Left kidney (tissue), 8 donors: Measurements from ENCODE around the gene ADGRV1. TPM values are rescaled to one million over a fixed set of nuclear protein-coding genes. Genes with fewer than 3 reads are reported as not detected.

Source experiments
- DNase-seq: peaks from one replicate; pipeline ENCODE4 v3.0.0-alpha.2; 2013
- long read RNA-seq, 8 donors: transcript quantifications; one replicate each; lab custom pipeline, GENCODE V29; 2026
- polyA plus RNA-seq: library from polyadenylated mRNA; unstranded; fragments of 120-200 nt; gene quantifications from one replicate; pipeline ENCODE4 v1.2.1, GENCODE V29; 2013; ENCODE audit not compliant: insufficient read length

ADGRV1 gene
- 12.5 TPM for polyA plus RNA-seq
- long read RNA-seq, donor 1 = 0 reads
- long read RNA-seq, donor 2, partial matches to known transcripts = 0 of 1 reads
- long read RNA-seq, donor 2, other reads (novel, unspliced or antisense) = 0 of 1 reads
- long read RNA-seq, donor 3, partial matches to known transcripts = 0 of 1 reads
- long read RNA-seq, donor 3, other reads (novel, unspliced or antisense) = 0 of 1 reads
- long read RNA-seq, donor 4 = 0 reads
- long read RNA-seq, donor 5, partial matches to known transcripts = 0 of 2 reads
- long read RNA-seq, donor 5, other reads (novel, unspliced or antisense) = 0 of 2 reads
- long read RNA-seq, donor 6 = 0 reads
- long read RNA-seq, donor 7 = 0 reads
- long read RNA-seq, donor 8, partial matches to known transcripts = 0 of 1 reads
- long read RNA-seq, donor 8, other reads (novel, unspliced or antisense) = 0 of 1 reads

DNA sequence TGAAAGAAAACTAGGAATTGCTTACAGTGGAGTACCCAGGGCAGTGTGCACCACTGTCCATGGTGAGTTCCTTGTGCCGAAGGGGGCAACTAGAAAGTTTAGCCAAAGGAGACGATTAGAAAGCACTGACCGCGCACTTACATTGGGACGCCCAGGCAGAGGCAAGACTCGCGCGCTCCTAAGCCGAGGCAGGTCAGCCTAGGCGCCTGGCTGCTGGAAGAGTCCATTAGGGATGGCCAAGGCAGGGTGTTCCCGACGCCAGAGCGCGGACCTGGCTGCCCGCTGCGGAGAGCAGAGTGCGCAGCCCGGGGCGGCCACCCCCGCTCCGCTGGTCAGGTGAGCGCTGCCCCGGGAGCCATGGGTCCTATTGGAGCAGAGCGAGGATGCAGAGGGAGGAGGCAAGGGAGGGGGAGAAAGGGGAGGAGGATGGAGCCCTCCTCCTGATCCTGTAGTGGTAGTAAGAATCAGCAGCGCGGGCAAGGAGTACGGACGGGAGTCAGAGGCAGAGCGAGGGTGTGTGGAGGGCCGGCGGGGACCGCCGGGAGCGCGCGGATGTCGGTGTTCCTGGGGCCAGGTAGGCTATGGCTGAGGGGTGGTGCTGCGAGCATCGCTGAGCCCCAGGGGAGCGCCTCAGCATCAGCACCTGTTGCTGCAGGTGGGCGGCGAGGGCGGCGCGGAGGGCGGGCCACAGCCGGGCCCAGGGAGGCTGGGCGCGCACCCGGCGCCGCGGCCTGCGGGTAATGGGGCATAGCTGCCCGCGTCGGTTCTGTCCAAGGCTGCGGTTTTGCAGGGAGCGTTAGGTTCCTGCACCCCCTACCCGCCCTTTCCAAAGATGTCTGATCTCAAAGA lies at the start of gene ADGRV1:
TSS of gene ADGRV1 (plus strand) at position 454 of the 849 bp plus-strand sequence. CDS start at position 553, 99 bp downstream.
- peak; percentile 85 for DNase-seq

DNA sequence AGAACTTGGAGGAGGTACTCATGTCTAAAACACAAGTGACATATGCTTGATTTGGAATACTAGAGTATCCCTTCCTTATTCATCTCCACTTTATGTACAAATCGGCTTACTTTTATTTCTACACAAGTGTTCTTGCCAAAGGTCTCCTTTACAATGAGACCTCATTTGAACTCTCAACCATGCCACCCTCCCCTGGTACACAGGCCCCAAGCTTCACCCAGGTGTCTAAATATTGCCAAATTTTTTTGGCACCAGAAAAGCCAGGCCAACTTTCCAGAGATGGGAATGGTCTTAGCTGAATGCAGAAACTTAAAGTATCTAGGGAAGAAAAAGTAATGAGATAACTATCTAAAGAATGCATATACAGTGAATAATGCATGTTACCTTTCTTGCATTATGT lies 48.2 kb upstream of the ADGRV1 start:
- DNase-seq = no peak

- no peak for DNase-seq
These were observed 44.1 kb upstream of the ADGRV1 start for GRCh38 chr5:90514520-90514919.

GRCh38 chr5:90518661-90519060 lies 39.9 kb upstream of the ADGRV1 start:
- DNase-seq = no peak

- DNase-seq = no peak
These were observed 39.5 kb upstream of the ADGRV1 start for GRCh38 chr5:90519081-90519480.

GRCh38 chr5:90528601-90529193 lies 29.9 kb upstream of the ADGRV1 start:
- DNase-seq = peak; percentile 28

- peak; percentile 94 for DNase-seq
These were observed 29.2 kb upstream of the ADGRV1 start, which contains the start of gene LYSMD3 for GRCh38 chr5:90529194-90529938. TSS of gene LYSMD3 (minus strand) at chr5:90529584. CDS start at chr5:90525289, 4,295 bp downstream.

- peak; percentile 83 for DNase-seq
These were observed 28.5 kb upstream of the ADGRV1 start for GRCh38 chr5:90529939-90530677.

GRCh38 chr5:90530736-90531487 lies 27.7 kb upstream of the ADGRV1 start:
- DNase-seq = no peak

GRCh38 chr5:90533794-90534193 lies 24.8 kb upstream of the ADGRV1 start:
- DNase-seq = no peak

DNA sequence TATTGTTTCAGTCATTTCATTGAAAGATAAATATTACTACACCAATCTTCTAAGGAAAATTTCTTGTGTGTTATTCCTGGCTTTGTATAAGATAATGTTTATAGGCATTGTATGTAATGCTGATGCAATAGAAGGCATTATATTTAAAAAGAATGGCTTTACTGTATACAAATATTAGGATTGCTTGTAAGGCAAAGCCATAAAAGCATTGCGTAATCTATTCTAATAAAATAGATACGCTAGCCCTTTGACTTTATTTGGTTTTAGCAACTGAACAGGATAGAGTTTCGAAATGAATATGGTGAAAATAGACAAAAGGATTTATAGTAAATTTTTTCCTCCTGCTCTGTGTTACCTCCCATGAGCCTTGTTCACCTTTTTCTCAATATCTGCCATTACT lies 23.7 kb upstream of the ADGRV1 start:
- no peak for DNase-seq

DNA sequence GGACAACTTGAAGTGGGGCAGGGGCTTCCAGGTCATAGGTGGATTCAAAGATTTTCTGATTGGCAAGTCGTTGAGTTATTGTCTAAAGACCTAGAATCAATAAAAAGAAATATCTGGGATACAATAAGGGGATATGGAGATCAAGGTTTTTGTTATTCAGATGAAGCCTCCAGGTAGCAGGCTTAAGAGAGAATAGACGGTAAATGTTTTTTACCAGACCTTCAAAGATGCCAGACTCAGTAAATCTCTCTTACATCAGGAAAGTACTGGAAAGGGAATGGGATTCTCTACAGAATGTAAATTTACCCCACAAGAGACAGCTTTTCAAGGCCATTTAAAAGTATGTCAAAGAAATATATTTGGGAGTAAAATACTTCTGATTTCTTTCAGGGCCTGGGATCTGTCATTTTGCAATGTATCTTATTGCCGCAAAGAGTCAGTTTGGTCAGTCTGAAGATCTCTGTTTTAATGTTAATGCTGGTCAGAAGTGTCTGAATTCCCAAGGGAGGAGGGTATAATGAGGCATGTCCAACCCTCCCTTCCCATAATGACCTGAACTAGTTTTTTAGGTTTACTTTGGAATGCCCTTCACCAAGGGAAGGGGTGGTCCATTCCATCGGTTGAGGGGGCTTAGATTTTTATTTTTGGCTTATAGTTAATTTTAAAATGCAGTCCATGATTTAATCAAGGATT lies 15.6 kb upstream of the ADGRV1 start:
- no peak for DNase-seq

GRCh38 chr5:90545511-90545910 lies 13.1 kb upstream of the ADGRV1 start:
- DNase-seq = no peak

- no peak for DNase-seq
These were observed 12.3 kb upstream of the ADGRV1 start for GRCh38 chr5:90546216-90546837.

GRCh38 chr5:90547072-90547536 lies 11.5 kb upstream of the ADGRV1 start:
- DNase-seq = no peak

DNA sequence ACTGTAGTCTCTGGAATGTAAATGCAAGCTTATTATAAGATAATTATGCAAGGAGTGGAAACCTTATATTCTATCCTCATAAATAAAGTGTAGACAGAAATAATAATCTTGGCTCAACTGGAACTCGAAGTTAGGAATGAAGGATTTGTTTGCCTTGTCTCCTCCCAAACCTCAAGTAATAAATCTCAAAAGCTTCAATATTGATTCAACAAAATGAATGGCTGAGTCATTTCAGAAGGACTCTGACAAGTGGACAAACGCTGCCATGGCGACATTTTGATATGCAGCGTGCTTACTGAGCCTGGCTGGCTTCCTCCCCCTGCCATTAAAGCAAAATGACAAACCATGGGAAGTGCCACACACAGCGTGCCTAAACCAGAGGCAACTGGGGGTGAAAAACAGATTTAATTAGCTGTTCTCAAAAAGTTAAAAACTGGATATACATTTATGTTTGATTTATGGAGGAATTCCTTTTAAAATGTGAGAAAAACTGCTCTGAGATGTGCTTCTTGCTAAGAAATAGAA lies 10.5 kb upstream of the ADGRV1 start:
- DNase-seq = peak; percentile 10

DNA sequence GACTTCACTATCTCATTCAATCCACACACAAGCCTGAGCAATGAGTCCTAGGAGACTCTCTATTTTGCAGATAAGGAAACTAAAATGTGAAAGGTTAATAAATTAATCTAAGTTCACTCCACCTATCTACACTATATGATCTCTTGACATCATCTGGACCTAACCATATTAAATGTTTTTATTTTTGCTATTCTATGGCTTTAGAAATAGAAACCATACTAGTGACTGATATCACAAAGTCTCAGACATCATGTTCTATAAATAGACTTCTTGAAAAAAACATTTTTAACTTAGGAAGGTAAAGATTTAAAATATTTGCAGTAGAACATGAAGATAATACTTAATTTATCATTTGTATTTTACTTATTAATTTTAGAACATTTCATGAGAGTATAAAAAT lies 9.4 kb upstream of the ADGRV1 start:
- no peak for DNase-seq

DNA sequence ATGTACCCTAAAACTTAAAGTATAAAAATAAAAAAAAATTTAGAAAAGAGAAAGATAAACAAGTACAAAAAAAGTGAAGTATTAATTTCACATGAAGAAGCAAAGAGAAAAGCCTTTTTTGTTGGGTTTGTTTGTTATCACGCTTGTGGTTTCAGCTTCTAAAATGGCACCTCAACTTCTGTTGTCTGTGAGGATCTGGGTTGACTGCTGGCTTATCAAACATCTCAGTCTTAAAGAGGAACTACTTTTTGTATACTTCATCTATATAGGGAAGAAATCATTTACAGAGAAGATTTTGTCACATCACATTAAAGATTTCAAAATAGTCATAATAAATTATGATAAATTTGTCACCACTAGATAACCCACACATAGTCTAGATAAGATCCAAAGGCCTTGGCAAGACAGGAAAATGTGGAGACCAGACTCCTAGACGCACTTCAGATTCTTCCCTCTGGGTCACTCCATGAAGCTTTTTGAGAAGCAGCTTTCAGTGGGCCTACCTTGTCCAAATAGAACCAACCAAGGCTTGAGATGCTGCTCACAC lies 8.8 kb upstream of the ADGRV1 start:
- DNase-seq = no peak
